ENCODE results near the gene SIRT7. TPM values are rescaled to one million over a fixed set of nuclear protein-coding genes. Genes with fewer than 3 reads are reported as not detected.

The SIRT7 gene
- total RNA-seq, 1 experiment from 2014 or later, result 24.2 TPM

DNA sequence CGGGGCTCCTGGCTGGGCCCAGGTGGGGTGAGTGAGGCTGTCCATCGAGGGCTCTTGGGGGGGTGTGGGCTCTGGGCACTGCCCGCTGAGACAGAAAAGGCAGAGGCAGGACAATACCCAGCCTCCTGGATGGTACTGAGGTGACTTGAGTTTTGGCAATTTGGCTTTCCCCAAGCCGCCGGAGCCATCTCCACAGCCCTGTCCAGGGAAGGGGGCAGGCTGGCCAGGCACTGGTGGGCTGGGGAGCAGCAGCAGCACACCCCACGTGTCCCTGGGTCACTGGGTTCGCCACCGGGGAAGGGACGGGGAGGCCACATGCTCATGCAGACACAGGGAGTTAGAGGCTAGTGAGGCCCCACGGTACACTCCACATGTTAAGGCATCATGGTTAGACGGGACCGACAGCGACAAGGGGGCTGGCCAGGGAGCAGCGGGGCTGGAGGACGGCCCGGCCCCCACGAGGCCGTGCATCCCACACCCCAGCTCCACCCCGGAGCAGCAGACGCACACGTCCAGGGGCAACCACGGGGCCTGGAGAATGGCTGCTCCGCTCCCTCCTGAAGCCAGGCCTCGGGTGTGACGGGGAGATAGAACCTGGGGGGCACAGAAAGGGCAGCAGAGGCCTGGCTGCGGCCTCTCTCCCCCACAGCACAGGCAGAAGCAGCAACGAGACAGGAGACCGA, 49.8 kb downstream of the SIRT7 start (continued):
- TF ChIP-seq, protein P1, sequence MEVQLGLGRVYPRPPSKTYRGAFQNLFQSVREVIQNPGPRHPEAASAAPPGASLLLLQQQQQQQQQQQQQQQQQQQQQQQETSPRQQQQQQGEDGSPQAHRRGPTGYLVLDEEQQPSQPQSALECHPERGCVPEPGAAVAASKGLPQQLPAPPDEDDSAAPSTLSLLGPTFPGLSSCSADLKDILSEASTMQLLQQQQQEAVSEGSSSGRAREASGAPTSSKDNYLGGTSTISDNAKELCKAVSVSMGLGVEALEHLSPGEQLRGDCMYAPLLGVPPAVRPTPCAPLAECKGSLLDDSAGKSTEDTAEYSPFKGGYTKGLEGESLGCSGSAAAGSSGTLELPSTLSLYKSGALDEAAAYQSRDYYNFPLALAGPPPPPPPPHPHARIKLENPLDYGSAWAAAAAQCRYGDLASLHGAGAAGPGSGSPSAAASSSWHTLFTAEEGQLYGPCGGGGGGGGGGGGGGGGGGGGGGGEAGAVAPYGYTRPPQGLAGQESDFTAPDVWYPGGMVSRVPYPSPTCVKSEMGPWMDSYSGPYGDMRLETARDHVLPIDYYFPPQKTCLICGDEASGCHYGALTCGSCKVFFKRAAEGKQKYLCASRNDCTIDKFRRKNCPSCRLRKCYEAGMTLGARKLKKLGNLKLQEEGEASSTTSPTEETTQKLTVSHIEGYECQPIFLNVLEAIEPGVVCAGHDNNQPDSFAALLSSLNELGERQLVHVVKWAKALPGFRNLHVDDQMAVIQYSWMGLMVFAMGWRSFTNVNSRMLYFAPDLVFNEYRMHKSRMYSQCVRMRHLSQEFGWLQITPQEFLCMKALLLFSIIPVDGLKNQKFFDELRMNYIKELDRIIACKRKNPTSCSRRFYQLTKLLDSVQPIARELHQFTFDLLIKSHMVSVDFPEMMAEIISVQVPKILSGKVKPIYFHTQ (CRISPR knock-in tag; IDR thresholded peaks at IDR 0.05), result no peak
- TF ChIP-seq, protein P2, sequence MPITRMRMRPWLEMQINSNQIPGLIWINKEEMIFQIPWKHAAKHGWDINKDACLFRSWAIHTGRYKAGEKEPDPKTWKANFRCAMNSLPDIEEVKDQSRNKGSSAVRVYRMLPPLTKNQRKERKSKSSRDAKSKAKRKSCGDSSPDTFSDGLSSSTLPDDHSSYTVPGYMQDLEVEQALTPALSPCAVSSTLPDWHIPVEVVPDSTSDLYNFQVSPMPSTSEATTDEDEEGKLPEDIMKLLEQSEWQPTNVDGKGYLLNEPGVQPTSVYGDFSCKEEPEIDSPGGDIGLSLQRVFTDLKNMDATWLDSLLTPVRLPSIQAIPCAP (CRISPR knock-in tag; IDR thresholded peaks at IDR 0.05), result peak; percentile 13; the same call in 1 of the 2 replicates
- TF ChIP-seq ZNF232 (CRISPR knock-in tag; IDR thresholded peaks at IDR 0.05), result no peak
- no peak for TF ChIP-seq ZNF138 (CRISPR knock-in tag; conservative IDR thresholded peaks at IDR 0.05)
- 0 out of 2 replicates have a peak, but pooled peaks have one; percentile 54 for TF ChIP-seq TEAD1 (CRISPR knock-in tag; IDR thresholded peaks at IDR 0.05)
- no peak for TF ChIP-seq CBFB (CRISPR knock-in tag; IDR thresholded peaks at IDR 0.05; ENCODE audit: low read depth)
- TF ChIP-seq CREM (CRISPR knock-in tag; IDR thresholded peaks at IDR 0.05), result no peak
- peak; percentile 51; the same call in 1 of the 2 replicates for TF ChIP-seq ZNF281 (CRISPR knock-in tag; IDR thresholded peaks at IDR 0.05)
- no peak for TF ChIP-seq ZBTB43 (CRISPR knock-in tag; IDR thresholded peaks at IDR 0.05)
- TF ChIP-seq, protein P3, sequence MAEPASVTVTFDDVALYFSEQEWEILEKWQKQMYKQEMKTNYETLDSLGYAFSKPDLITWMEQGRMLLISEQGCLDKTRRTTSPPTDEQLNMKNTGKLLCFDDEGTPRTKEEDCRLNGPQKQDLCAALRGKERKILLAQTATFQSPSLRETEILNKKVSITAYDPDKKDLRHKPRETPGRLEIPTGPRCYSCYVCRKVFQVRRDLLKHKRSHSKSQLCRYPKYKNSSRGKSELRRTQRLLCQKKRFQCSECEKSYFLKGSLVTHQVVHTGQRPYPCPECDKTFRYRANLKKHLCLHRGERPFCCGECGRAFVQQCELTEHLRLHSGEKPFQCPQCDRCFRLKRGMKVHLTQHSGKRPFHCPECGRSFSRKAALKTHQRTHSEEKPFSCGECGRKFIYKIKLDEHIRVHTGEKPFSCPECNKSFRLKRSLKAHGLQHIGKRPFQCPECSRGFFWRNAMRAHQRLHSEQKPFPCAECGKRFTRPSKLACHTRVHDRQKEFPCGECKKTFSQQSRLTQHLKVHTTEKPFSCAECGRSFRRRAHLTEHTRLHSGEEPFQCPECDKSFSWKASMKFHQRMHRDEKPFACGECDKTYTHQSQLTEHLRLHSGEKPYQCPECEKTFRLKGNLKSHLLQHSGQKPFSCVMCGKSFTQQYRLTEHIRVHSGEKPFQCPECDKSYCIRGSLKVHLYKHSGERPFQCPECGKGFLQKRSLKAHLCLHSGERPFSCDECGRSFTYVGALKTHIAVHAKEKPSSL (CRISPR knock-in tag; conservative IDR thresholded peaks at IDR 0.05), result peak; percentile 59; the same call in 1 of the 2 replicates

DNA sequence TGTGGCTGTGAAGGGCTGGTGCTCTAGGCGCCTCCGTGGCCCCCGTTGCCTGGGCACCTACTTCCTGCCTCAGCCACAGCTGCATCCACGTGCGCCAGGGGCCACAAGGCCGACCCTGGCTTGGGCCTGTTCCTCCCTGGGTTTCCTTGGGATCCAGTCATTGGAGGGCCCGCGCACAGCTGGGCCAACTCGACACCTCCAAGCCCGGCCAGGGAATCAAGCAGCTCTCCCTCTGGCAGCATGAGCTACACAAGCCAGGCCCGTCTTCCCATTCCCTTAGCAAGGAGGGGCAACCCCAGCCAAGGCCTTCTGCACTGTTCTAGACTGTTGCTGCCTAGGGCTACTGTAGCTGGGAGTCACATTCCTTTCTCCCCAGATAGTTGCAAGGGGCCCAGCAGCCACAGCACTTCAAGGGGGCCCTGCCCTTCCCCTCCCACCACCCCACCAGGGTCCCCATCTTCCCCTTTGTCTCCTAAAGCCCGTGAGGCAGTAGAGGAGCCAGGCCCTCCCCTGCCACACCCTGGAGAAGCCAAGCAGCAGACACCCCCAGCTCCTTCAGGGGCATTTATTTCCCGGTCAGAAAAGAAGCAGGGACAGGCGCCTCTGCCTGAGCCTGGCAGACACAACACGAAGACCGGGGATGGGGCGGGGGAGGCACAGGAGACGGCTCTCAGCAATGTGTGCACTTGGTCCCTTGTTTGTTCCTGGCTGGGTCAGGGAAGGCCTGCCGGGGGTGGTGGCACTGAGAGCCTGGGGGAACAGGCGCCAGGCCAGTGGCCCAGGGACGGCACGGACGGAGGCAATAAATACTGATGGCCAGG, 50.6 kb downstream of the SIRT7 start:
- Mint-ChIP-seq H3K9me3 (no peaks in the 10 kb centered on the region), H3K36me3 (peaks cover 16% of the 10 kb centered on the region), H3K27me3 (ENCODE audit: low read depth) (no peaks in the 10 kb centered on the region), H3K4me1 (peaks cover 28% of the 10 kb centered on the region), H3K4me3 (no peak overlapping the region), H3K27ac (peak overlapping the region; percentile 78)
- CTCF ChIA-PET, result interaction anchor here (0.9 to 1.1 kb wide), 4 partner anchors 42 to 192 kb away, joined by 3 to 5 read pairs (median 4); no protein-coding TSS in a partner anchor
- peak; percentile 29 for ATAC-seq
- POLR2A ChIA-PET, result interaction anchor here (1.0 to 2.6 kb wide), 4 partner anchors 56 to 164 kb away, joined by 3 to 7 read pairs (median 4); partner anchors contain the start of gene MRPL12
- DNase-seq (ENCODE audit: low spot score), result peak; percentile 39
- TF ChIP-seq ATF1 (CRISPR knock-in tag; IDR thresholded peaks at IDR 0.05) (no peak), NFATC4 (CRISPR knock-in tag; IDR thresholded peaks at IDR 0.05) (peak; percentile 6; the same call in 1 of the 2 replicates), TP53 (CRISPR knock-in tag; IDR thresholded peaks at IDR 0.05) (no peak), GTF2I (CRISPR knock-in tag; conservative IDR thresholded peaks at IDR 0.05) (no peak), ZNF138 (CRISPR knock-in tag; conservative IDR thresholded peaks at IDR 0.05) (0 out of 2 replicates have a peak, but pooled peaks have one; percentile 26), GABPB1 (CRISPR knock-in tag; IDR thresholded peaks at IDR 0.05) (peak; percentile 39; the same call in 1 of the 2 replicates), ZBTB43 (CRISPR knock-in tag; IDR thresholded peaks at IDR 0.05) (peak; percentile 40; the same call in 1 of the 2 replicates), ZNF232 (CRISPR knock-in tag; IDR thresholded peaks at IDR 0.05) (no peak), ZNF396 (CRISPR knock-in tag; IDR thresholded peaks at IDR 0.05; ENCODE audit: borderline replicate concordance) (no peak), MXD4 (CRISPR knock-in tag; IDR thresholded peaks at IDR 0.05; ENCODE audit: borderline replicate concordance) (no peak), NFYB (CRISPR knock-in tag; conservative IDR thresholded peaks at IDR 0.05; ENCODE audit: low read depth) (no peak), PRRX2 (CRISPR knock-in tag; IDR thresholded peaks at IDR 0.05) (peak; percentile 32), PREB (CRISPR knock-in tag; IDR thresholded peaks at IDR 0.05; ENCODE audit: borderline replicate concordance) (no peak)
